ENCODE measurements around the gene MCM7. TPM values are rescaled to one million over a fixed set of nuclear protein-coding genes. Genes with fewer than 3 reads are reported as not detected.

MCM7 gene
- total and polyA plus RNA-seq, 2 of the 13 experiments (the other 11 are each of a cell fraction or from before 2014, with no cell fraction given) = 84.5 to 214 TPM

- no peak for TF ChIP-seq ATF6 (CRISPR knock-in tag; conservative IDR thresholded peaks at IDR 0.05)
- no peak for TF ChIP-seq CEBPB (IDR thresholded peaks at IDR 0.05; ENCODE audit: borderline replicate concordance, low read depth, low read length)
- TF ChIP-seq ZNF30 (CRISPR knock-in tag; IDR thresholded peaks at IDR 0.05) = peak; percentile 90; the same call in 1 of the 2 replicates
- TF ChIP-seq ZNF784 (CRISPR knock-in tag; IDR thresholded peaks at IDR 0.05; ENCODE audit: borderline replicate concordance) = peak; percentile 44; the same call in 1 of the 2 replicates
- TF ChIP-seq CENPX (CRISPR knock-in tag; IDR thresholded peaks at IDR 0.05) = no peak
- TF ChIP-seq SETDB1 (CRISPR knock-in tag; IDR thresholded peaks at IDR 0.05; ENCODE audit: borderline replicate concordance) = no peak
- TF ChIP-seq ZNF281 (CRISPR knock-in tag; IDR thresholded peaks at IDR 0.05; ENCODE audit: borderline replicate concordance) = peak; percentile 73; the same call in 1 of the 2 replicates
- peak; percentile 90 for TF ChIP-seq ARNTL (CRISPR knock-in tag; IDR thresholded peaks at IDR 0.05)
- TF ChIP-seq ELF1 (CRISPR knock-in tag; IDR thresholded peaks at IDR 0.05) = no peak
- peak; percentile 58; the same call in 1 of the 2 replicates for TF ChIP-seq ZNF234 (CRISPR knock-in tag; conservative IDR thresholded peaks at IDR 0.05)
- TF ChIP-seq ZNF749 (CRISPR knock-in tag; IDR thresholded peaks at IDR 0.05; ENCODE audit: borderline replicate concordance) = peak; percentile 99
- peak; percentile 71; the same call in 1 of the 2 replicates for TF ChIP-seq HOXA5 (CRISPR knock-in tag; IDR thresholded peaks at IDR 0.05)
- peak; percentile 85; the same call in 1 of the 2 replicates for TF ChIP-seq ZNF556 (CRISPR knock-in tag; IDR thresholded peaks at IDR 0.05; ENCODE audit: borderline replicate concordance)
- TF ChIP-seq PAX8 (CRISPR knock-in tag; IDR thresholded peaks at IDR 0.05; ENCODE audit: borderline replicate concordance) = peak; percentile 66; the same call in 1 of the 2 replicates
- TF ChIP-seq ARNT (IDR thresholded peaks at IDR 0.05) = no peak
- peak; percentile 97 for TF ChIP-seq SAP130 (CRISPR knock-in tag; IDR thresholded peaks at IDR 0.05; ENCODE audit: low read depth)
- 0 out of 2 replicates have a peak, but pooled peaks have one; percentile 27 for TF ChIP-seq ZNF550 (CRISPR knock-in tag; IDR thresholded peaks at IDR 0.05; ENCODE audit: borderline replicate concordance)
- TF ChIP-seq FOXM1 (CRISPR knock-in tag; IDR thresholded peaks at IDR 0.05) = no peak
- TF ChIP-seq KDM5A (IDR thresholded peaks at IDR 0.05; ENCODE audit: borderline replicate concordance, low read length) = peak; percentile 85
- TF ChIP-seq ZEB1 (IDR thresholded peaks at IDR 0.05; ENCODE audit: insufficient replicate concordance, low read depth) = peak; percentile 38
- peak; percentile 78 to 93 for TF ChIP-seq POLR2A (IDR thresholded peaks at IDR 0.05; ENCODE audit: insufficient read depth in 1 of 2, low read depth in 2 of 2, low read length in 2 of 2)
- TF ChIP-seq ZNF549 (CRISPR knock-in tag; IDR thresholded peaks at IDR 0.05) = no peak
- TF ChIP-seq NFKBIZ (CRISPR knock-in tag; IDR thresholded peaks at IDR 0.05) = peak; percentile 42; the same call in 1 of the 2 replicates
- peak; percentile 45; the same call in 1 of the 2 replicates for TF ChIP-seq ZNF746 (CRISPR knock-in tag; IDR thresholded peaks at IDR 0.05)
- peak; percentile 88 for TF ChIP-seq KMT2A (CRISPR knock-in tag; IDR thresholded peaks at IDR 0.05)
- TF ChIP-seq SNAPC2 (CRISPR knock-in tag; IDR thresholded peaks at IDR 0.05) = 0 out of 2 replicates have a peak, but pooled peaks have one; percentile 23
Measured at GRCh38 chr7:100088621-100089457, 12.4 kb downstream of the MCM7 start, which contains the start of gene COPS6 (continued).

All from HepG2 (cell line).